Stomach (tissue), 9 donors: ENCODE results near the gene AGAP3. TPM values are rescaled to one million over a fixed set of nuclear protein-coding genes. Genes with fewer than 3 reads are reported as not detected.

Experiments used
- DNase-seq, 2 donors: peaks; one replicate each; pipeline versions ENCODE4 v3.0.0 to v3.0.0-alpha.2; 2013 to 2019
- H3K27ac ChIP-seq, 5 donors: fragments of 200-600 bp in 4 of 5; sonication (generic) in 4 of 5; one replicate each; pipeline ENCODE4 v1.5.1; 2013 to 2019; ENCODE audit warnings: mild to moderate bottlenecking in 1 of 5, moderate library complexity in 1 of 5
- H3K27me3 ChIP-seq, 3 donors: fragments of 200-600 bp; sonication (generic); one replicate each; pipeline ENCODE4 v1.5.1; 2017 to 2019; ENCODE audit warnings: mixed run types in 1 of 3
- H3K36me3 ChIP-seq, 4 donors: fragments of 200-600 bp; sonication (generic); 1 replicate in 3 of 4; 2 replicates in 1 of 4; pipeline ENCODE4 v1.5.1; 2016 to 2019
- H3K4me1 ChIP-seq, 4 donors: fragments of 200-600 bp; sonication (generic); one replicate each; pipeline ENCODE4 v1.5.1; 2016 to 2019
- H3K4me3 ChIP-seq, 4 donors: fragments of 200-600 bp; sonication (generic) in 3 of 4; one replicate each; pipeline ENCODE4 v1.5.1; 2016 to 2019; ENCODE audit warnings: mild to moderate bottlenecking in 1 of 4
- H3K9me3 ChIP-seq, 4 donors: fragments of 200-600 bp; sonication (generic); one replicate each; pipeline ENCODE4 v1.5.1; 2016 to 2019
- EP300 ChIP-seq: sonication (generic); formaldehyde crosslinking; IDR thresholded peaks from one replicate; pipeline ENCODE4 v1.6.1; 2017; ENCODE audit warnings: antibody characterized with exemption
- POLR2A ChIP-seq, 4 donors: fragments of 450-650 bp; IDR thresholded peaks; one replicate each; pipeline ENCODE4 v1.6.1; 2016; ENCODE audit warnings: antibody characterized with exemption in 4 of 4, control low read depth in 2 of 4, mild to moderate bottlenecking in 1 of 4, moderate library complexity in 1 of 4
- POLR2AphosphoS5 ChIP-seq, 3 donors: sonication (generic); formaldehyde crosslinking; IDR thresholded peaks; one replicate each; pipeline ENCODE4 v1.6.1; 2016; ENCODE audit warnings: antibody characterized with exemption in 3 of 3
- WGBS, 5 donors: extraction: QIAGEN DNeasy Blood & Tissue Kit in 3 of 5; methylation state at CpG; one replicate each; pipeline versions ENCODE4 v1.1.5 to v1.1.7; 2013 to 2018; 5-methylcytosine and 5-hydroxymethylcytosine counted together
- intact Hi-C: fragments of 100-400 bp; cut with DNase I; formaldehyde crosslinking; loops from one replicate; pipeline ENCODE4 v1.15.1; 2023; ENCODE audit warnings: low total_unique reads
- polyA plus RNA-seq, 3 donors: library from polyadenylated mRNA; stranded (reverse); fragments of 200-250 nt; gene quantifications; one replicate each; pipeline ENCODE4 v1.2.3, GENCODE V29; 2013
- total RNA-seq, 5 donors: library from RNA; depleted of rRNA; stranded (reverse); fragments of >200 nt; gene quantifications; one replicate each; pipeline versions ENCODE4 v1.1.0 to v1.2.3, GENCODE V29; 2014 to 2016
- TF ChIP-seq, protein P1 (sequence below), 7 experiments: fragments of 450-650 bp in 4 of 7; fragments of 200-600 bp in 3 of 7; sonication (generic) in 3 of 7; IDR thresholded peaks; one replicate each; pipeline ENCODE4 v1.5.1; 2016 to 2019; ENCODE audit warnings: antibody characterized with exemption in 7 of 7, control low read depth in 2 of 7, mild to moderate bottlenecking in 1 of 7
- donor health status: healthy with polysubstance abuse.
- donor health status: Bipolar disorder and iron deficiency.
- donor health status: healthy.

AGAP3 gene
- total and polyA plus RNA-seq, 8 donors: 32.5 to 342 (median 53.3) TPM

GRCh38 chr7:151168003-151168786 is 81.9 kb downstream of the AGAP3 start:
- Histone ChIP-seq H3K27ac (no peak overlapping the region), H3K27me3 (peaks cover 16 to 93% (median 57%) of the 10 kb centered on the region in 3 donors), H3K4me3 (peak overlapping the region; percentile 46 to 66 (median 50)), H3K9me3 (no peaks in the 10 kb centered on the region), H3K4me1 (peaks cover 18 to 28% (median 23%) of the 10 kb centered on the region in 4 donors), H3K36me3 (no peaks in the 10 kb centered on the region)
- WGBS, 5 donors: 2 to 4% (median 3%) methylated on average over 25 to 51 of the region's 52 CpGs
- peak; percentile 42 to 76 for DNase-seq
- TF ChIP-seq POLR2A (IDR thresholded peaks at IDR 0.05): no peak
- TF ChIP-seq, protein P1, sequence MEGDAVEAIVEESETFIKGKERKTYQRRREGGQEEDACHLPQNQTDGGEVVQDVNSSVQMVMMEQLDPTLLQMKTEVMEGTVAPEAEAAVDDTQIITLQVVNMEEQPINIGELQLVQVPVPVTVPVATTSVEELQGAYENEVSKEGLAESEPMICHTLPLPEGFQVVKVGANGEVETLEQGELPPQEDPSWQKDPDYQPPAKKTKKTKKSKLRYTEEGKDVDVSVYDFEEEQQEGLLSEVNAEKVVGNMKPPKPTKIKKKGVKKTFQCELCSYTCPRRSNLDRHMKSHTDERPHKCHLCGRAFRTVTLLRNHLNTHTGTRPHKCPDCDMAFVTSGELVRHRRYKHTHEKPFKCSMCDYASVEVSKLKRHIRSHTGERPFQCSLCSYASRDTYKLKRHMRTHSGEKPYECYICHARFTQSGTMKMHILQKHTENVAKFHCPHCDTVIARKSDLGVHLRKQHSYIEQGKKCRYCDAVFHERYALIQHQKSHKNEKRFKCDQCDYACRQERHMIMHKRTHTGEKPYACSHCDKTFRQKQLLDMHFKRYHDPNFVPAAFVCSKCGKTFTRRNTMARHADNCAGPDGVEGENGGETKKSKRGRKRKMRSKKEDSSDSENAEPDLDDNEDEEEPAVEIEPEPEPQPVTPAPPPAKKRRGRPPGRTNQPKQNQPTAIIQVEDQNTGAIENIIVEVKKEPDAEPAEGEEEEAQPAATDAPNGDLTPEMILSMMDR (IDR thresholded peaks at IDR 0.05): peak in 4 of 7 experiments; percentile 31 to 70 (median 55)
- intact Hi-C loops: loop anchor here (5.0 kb wide), 1 partner anchor 41 kb away; no protein-coding TSS in a partner anchor

DNA sequence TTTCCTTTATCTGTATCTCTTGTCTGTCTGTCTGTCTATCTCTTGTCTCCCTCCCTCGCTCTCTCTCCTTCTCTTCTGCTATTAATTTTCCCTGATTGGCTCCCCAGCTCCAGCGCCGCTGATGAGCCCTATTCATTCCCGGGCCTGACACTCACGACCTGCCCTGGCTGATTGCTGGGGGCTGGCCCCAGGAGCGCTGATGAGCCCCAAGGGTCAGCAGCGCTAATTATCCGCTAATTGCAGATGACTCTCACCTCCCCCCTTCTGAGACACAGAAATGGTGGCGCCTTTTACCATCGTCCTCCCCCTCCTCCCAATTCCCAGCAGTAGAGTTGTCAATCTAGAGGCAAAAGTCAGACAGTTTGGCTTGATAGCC is 82.5 kb downstream of the AGAP3 start:
- intact Hi-C loops: loop anchor here (5.0 kb wide), 1 partner anchor 41 kb away; no protein-coding TSS in a partner anchor
- peaks cover 16 to 94% (median 63%) of the 10 kb centered on the region in 3 donors for H3K27me3 ChIP-seq
- 39 to 52% (median 44%) methylated on average over 10 of the region's 10 CpGs for WGBS, 5 donors

GRCh38 chr7:151172273-151173141 is 86.2 kb downstream of the AGAP3 start:
- Histone ChIP-seq H3K36me3 (no peaks in the 10 kb centered on the region), H3K27me3 (peaks cover 0 to 95% (median 51%) of the 10 kb centered on the region in 3 donors), H3K4me1 (peaks cover 8 to 21% (median 14%) of the 10 kb centered on the region in 4 donors), H3K27ac (no peak overlapping the region), H3K4me3 (no peak overlapping the region), H3K9me3 (no peaks in the 10 kb centered on the region)
- DNase-seq: peak; percentile 85 to 93
- 20 to 37% (median 21%) methylated on average over 26 to 42 of the region's 42 CpGs for WGBS, 5 donors
- intact Hi-C loops: no loop called here
- TF ChIP-seq POLR2A (IDR thresholded peaks at IDR 0.05) (no peak), POLR2AphosphoS5 (IDR thresholded peaks at IDR 0.05) (peak; percentile 16 to 86 (median 21)), EP300 (no peak)
- TF ChIP-seq, protein P1 (IDR thresholded peaks at IDR 0.05): peak in 6 of 7 experiments; percentile 83 to 100 (median 100)

More for the DNA sequence above, 82.5 kb downstream of the AGAP3 start:
- H3K9me3 ChIP-seq: no peaks in the 10 kb centered on the region
- no peak overlapping the region for H3K27ac ChIP-seq
- DNase-seq: peak in 1 of 2 donors; percentile 13
- peaks cover 18 to 28% (median 23%) of the 10 kb centered on the region in 4 donors for H3K4me1 ChIP-seq
- TF ChIP-seq EP300: no peak
- no peak for TF ChIP-seq POLR2A (IDR thresholded peaks at IDR 0.05)
- TF ChIP-seq, protein P1 (IDR thresholded peaks at IDR 0.05): no peak
- TF ChIP-seq POLR2AphosphoS5 (IDR thresholded peaks at IDR 0.05): no peak
- H3K4me3 ChIP-seq: no peak overlapping the region
- H3K36me3 ChIP-seq: no peaks in the 10 kb centered on the region
